ENCODE data around the gene NKD2.
"Not testable (repeated sequence)": the region's sequence is repeated elsewhere in the genome, so short reads cannot be mapped to it uniquely, and the experiment has no call there.

The NKD2 gene, protein sequence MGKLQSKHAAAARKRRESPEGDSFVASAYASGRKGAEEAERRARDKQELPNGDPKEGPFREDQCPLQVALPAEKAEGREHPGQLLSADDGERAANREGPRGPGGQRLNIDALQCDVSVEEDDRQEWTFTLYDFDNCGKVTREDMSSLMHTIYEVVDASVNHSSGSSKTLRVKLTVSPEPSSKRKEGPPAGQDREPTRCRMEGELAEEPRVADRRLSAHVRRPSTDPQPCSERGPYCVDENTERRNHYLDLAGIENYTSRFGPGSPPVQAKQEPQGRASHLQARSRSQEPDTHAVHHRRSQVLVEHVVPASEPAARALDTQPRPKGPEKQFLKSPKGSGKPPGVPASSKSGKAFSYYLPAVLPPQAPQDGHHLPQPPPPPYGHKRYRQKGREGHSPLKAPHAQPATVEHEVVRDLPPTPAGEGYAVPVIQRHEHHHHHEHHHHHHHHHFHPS

DNA sequence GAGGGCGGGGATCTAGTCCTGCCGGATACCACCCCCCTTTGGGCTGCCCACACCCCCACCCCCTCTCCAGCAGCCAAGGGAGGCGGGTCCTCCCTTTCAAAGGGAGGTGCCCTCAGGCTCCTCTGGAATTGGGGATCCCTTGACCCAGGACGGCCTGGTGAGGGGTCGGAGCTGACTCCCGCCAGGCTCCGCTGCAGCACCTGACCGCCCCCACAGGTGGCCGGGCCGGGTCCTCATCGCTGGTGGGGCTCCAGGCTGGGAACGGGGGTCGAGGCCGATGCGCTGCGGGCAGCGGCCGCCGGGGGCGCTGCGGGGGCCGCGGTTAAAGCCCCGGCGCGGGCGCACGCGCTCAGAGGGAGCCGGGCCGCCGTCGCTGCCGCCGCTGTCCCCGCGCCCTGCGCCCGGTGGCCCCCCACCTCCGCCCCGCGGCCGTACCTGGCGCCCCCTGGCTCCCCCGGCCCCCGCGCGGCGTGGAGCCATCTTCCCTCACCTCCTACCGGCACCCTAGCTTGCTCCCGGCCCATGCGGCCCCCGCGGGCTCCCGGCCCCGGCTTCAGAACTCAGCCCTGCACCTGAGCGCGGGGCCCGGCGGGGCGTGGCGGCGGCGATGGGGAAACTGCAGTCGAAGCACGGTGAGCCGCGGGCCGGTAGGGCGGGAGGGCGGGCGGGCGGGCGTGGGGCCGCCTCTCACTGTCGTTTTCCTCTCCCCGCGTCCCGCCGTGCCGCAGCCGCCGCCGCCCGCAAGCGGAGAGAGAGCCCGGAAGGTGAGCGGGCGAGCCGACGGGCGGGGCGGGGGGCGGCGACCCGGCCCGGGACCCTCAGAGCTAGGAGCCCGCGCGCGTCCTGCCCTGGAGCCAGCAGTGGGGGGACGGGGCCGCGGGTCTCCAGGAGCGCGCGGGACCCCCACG is at the start of gene NKD2:
Gene NKD2, plus strand, starts transcription at position 352 of the 908 bp plus-strand sequence. Its CDS starts 256 bp downstream, at position 608.
- peak in 1 of 2 experiments; percentile 14 for DNase-seq

DNA sequence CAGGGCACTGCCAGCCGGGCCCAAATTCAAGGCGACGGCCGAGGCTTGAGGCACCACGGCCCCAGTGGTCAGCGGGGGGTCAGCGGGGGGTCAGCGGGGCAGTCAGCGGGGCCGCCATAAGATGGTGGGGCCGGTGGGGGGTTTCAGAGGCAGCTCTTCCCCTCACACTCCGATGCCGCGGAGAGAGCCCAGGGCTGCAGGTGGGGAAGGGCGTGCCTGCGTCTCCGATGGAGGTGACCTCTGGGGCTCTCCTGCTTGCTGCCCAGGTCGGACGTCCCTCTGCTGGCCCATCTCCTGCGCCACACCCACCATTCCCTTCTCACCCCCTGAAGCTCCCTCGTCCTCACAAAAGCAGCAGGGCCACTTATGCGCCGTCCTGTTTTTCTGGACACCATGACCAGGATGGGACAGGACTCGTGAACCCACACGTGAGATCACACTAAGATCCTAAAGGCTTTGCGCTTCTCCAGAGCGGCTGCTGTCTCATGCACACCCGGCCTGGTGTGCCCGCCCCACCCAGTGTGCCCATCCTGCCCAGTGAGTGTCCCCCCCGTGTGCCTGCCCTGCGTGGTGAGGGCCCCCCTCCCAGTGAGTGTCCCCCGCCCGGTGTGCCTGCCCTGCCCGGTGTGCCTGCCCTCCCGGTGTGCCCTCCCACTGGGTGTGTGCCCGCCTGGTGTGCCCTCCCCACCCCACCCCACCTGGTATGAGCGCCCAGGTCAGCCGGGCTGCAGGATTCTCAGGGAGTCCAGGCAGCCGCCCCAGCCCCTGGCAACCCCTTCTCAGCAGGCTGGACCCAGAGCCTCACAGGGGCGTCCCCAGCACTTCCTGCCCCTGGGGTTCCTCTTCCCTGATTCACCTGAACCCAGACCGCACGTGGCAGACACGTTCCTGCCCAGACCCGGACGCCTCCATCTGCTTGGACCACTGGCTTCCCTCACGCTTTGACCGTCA is 48.7 kb upstream of the NKD2 start:
- no peak for DNase-seq

DNA sequence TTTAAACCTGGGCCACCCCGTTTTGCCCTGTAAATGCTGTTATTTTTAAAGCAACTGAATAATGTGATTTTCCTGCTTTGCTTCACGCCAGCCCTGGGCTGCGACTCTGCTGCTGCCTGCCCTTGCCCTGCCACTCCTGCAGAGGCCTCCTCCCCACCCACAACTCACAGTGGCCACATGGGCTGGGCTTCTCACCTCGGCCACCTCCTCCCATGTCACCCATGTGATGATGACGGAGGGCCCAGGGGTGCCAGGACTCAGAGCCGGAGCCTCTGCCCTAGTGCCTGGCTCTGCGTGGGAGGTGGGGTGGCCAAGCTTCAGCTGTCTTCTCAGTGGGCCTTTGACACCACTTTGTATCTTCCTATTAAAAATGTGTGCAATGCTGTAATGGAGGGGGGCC is 48.1 kb upstream of the NKD2 start:
- no peak for DNase-seq

DNA sequence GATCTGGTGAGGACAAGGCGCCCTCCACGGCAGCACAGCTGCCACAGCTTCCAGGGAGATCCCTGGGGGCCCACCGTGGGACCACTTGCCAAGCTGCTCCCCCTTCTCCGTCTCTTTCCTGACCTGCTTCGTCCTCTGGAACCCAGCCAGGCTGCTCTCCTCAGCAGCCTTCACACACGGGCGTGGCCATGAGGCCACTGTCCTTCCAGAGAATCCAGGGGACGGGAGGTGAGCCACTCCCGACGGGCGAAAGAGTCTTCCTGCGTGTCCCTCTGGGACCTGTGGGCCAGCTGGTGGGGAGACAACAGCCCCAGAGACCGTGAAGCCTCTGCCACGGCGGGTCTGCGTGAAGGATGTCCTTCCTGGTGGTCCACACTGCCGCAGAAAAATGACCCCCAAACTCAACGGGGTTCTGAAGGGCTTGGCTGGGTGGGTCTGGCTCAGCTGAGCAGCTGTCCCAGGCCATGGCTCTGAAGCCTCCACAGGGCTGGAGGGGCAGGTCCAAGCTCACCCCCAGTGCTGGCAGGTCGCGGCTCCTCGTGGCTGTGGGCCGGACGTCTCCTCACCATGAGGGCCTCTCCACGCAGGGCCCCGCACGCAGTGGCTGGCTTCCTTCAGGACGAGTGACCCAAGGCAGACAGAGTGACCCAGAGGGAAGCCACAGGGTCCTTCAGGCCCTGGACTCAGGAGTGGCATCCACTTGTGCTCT is 47.4 kb upstream of the NKD2 start:
- DNase-seq: no peak

DNA sequence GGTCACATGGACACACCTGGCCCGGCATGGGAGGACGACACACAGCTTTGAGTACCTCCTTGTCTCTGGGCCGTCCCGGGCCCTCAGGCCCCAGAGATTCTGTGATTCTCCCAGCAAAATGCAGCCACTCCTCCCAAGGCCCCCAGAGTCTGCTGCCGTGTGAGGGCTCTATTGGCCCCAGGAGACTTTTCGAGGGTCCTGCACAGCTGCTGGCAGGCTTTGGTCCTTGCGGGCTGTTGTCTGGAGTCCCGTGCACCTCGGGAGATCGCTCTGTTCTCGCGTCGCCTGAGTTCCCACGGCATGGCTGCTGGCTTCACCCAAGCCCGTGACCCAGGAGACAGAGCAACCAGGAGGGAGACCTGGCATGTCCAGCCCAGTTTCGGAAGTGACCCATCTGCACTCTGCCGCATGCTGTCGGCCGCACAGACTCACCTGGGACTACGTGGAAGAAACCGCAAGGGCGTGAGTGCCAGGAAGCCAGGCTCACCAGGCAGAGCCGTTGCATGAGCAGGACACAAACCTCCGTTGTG is 46.8 kb upstream of the NKD2 start:
- no peak for DNase-seq

DNA sequence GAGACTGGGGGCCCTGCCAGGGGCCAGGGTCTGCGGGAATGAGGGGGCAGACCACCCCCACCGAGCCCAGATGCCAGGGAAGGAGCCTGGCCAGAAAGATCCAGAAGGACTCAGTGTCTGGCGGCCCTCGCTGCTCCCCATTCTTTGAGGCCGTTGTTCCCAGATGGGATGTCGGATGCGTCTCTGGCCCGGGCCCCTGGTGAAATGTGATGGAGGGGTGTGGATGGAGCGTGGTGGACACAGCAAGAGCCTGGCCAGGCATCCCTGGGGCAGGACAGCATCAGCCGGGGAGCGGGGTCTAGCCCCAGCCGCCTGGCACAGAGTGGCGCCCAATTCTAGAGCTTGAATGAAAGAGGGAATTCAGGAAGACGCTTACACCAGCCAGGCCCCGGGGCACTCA is 46.2 kb upstream of the NKD2 start:
- DNase-seq: no peak

DNA sequence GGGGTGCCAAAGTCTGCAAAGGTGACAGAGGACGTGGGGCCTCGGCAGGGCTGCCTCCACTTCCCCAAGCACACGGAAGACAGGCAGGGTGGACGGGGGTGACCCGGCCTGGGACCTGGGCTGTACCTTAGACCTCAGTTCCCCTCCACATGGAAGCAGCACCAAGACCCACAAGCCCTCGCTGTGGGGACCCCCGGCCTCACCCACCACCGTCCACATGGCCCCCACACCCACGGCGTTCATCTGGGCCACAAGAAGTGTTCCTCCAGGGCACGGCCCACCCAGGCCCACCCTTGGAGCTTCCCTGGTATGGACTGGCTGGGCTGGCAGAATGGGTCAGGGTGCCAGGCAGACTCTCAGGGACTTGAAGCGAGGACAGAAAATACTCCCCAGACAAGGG is 45.8 kb upstream of the NKD2 start:
- no peak for DNase-seq

DNA sequence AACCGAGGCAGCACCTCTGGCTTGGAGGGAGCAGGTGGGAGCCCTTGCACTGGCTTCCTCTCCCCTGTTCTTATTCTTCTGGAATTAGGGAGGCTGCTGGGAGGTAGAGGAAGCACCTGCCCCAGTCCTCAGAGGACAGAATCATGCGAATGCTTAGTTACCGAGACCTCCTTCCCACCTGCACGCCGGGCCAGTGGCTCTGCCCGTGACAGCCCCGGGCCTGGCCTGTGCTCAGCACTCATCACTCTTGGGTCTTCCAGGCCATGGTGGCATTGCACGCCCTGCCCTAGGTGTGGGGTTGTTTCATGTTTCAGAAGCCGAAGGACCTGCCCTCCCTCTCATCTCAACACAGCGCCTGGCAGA is 45.3 kb upstream of the NKD2 start:
- DNase-seq: peak in 1 of 2 experiments; percentile 27

DNA sequence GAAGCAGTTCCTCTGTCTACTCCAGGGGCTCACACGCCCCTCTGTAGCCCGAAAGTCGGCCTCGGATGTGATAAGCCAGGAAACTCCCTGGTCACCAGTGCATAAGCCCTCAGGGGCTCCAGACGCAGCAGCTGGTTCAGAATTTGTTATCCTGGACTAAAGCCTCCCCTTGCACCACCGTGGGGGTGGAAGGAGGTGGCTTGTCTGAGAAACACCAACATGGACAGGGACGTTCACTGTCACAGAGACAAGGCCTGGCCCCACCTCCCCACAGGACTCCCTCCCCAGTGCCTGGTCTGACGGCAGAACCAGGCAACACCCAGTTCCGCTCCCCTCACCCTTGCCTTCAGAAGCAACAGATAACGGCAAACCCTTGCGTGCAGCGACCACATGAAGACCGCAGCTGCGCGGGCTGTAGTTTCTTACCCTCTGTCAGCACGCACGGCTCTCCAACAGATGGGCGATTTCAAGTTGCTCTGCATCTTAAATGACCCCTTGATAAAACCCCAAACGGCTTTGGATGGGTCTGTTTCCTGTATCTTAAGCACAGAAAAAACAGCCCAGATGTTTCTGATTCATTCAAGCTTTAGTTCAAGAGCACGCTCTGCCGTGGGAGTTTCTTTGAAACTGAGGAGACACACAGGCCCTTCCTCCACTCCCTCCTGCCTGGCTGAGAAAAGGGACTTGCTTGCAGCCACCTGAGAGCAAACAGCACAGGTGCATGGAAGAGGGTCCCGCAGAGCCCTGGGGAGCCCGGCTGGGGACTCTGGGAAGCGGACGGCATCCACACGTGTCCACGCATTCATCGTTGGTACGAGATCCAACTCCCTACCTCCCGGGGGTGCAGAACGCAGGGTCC is 44.7 kb upstream of the NKD2 start:
- peak; percentile 80 to 88 for DNase-seq

DNA sequence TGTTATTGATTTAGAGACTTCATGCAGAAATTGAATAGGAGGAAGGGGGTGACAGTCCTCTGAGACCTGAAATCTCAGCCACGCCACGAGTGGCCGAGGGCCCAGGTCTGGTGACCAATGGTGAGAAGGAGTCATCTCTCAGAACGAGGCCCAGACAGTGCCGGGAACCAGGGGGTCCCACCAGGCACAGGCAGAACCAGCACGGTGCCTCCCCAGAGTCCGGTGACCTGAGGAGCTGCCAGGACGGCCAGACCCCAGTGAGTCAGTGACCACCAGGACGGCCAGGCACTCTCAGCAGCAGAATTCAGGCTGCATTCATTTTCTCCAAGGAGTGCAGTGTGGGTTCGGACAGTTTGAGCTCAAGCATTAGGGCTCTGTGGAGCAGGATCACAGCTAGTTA is 43.8 kb upstream of the NKD2 start:
- DNase-seq: no peak

DNA sequence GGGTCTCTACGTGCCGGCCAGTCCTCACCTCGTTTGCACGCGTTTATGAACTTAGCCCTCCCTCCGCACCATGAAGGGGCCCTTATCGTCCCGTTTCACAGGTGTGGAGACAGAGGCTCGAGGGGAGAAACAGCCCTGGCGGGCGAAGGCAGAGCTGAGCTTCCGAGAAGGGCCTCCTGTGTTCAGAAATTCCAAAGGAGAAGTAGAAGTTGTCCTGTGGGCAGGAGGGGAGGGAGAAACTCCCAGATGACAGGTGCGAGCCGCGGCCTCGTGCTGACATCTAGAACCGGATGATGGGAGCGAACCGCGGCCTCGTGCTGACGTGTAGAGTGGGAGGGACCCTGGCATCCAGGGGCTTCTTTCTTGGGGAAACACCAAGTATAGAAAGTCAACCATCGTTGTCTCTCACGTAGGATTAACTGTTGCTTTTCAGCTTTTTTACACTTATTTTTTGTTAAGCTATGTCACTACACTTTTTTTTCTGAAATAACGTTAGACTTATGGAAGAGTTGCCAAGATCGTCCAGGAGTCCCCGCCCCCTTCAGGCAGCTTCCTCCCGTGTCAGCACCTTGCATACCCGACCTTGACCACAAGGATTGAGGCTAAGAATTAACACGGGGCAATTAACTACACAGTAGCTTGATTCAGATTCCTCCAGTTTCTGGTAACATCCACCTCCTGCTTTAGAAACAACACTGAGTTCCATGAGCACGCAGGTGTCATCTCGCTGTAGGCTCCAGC is 42.8 kb upstream of the NKD2 start:
- DNase-seq: no peak

DNA sequence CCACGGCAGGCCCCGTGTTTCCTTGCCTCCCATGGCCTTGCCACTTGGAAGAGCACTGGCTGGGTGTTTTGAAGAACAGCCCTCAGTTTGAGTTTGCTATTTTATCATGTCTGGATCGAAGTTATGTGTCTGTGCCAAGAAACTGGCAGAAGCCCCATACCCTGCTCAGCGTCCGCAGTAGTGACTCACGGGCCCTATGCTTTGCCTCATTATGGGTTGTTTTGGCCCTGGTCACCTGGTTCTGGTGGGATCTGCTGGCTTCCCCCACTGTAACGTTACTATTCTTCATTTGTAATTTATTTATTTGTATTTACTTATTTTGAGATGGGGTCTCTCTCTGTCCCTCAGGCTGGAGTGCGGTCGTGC is 42.3 kb upstream of the NKD2 start:
- no peak for DNase-seq

DNA sequence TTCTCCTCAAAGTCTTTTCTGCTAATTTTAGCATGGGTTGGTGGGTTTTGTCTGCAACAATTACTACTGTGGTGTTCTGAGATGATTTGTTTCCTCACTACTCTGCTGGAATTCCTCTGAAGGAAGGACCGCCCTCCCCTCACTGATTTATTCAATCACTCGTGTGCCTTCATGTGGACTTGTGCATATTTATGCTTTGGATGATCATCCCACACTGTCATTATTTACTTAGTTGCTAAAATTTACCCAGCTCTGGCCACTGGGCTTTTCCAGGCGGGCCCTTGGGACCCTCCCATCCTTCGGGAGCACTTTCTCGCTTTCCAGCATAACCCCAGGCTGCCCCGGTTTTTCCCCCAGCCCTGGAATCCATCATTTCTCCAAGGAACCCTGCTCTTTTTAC is 41.7 kb upstream of the NKD2 start:
- no peak for DNase-seq

DNA sequence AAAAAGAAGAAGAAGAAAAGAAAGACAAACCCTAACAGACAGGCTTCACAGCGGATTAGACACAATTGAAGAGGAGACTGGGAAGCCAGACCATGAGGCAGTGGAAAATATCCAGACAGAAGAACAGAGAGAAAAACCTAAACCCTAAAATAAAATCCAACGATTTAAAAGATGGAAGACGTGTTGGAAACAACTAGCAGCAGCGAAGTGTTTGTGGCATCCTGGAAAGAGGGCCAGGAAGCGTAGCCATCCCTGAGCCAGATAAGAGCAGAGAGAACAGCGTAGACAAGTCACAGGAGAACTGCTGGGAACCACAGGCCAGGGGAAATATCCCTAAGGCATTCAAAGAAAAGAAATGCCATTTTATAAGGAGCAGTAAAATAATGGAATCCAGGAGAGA is 39.7 kb upstream of the NKD2 start:
- DNase-seq: no peak

DNA sequence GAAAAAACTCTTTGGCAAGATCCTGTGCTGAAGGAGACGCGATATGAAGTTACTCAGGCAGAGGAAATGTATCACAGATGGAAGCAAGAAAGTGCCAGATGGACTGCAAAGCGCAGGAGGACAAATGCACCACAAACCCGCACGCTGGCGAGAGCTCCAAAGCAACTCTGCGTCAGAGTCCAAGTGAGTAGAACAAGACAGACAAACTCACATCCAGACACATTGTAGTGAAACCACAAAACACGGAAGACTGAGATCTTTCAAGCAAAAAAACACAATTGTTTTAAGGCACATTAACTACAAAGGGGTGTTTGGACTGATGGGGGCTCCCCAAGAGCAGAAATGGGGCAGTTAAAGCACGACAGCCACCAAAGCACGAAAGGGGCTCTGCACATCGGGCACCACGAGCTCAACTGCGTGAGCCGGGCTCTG is 39.2 kb upstream of the NKD2 start:
- DNase-seq: no peak

DNA sequence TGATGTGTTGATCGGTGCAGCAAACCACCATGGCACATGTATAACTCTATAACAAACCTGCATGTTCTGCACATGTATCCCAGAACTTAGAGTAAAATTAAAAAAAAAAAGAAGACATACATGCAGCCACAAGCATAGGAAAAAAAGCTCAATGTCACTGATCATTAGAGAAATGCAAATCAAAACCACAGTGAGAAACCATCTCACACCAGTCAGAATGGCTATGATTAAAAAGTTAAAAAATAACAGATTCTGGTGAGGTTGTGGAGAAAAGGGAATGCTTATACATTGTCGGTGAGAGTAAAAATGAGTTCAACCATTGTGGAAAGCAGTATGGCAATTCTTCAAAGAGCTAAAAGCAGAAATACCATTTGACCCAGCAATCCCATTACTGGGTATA is 36.0 kb upstream of the NKD2 start:
- not testable (repeated sequence) for DNase-seq

DNA sequence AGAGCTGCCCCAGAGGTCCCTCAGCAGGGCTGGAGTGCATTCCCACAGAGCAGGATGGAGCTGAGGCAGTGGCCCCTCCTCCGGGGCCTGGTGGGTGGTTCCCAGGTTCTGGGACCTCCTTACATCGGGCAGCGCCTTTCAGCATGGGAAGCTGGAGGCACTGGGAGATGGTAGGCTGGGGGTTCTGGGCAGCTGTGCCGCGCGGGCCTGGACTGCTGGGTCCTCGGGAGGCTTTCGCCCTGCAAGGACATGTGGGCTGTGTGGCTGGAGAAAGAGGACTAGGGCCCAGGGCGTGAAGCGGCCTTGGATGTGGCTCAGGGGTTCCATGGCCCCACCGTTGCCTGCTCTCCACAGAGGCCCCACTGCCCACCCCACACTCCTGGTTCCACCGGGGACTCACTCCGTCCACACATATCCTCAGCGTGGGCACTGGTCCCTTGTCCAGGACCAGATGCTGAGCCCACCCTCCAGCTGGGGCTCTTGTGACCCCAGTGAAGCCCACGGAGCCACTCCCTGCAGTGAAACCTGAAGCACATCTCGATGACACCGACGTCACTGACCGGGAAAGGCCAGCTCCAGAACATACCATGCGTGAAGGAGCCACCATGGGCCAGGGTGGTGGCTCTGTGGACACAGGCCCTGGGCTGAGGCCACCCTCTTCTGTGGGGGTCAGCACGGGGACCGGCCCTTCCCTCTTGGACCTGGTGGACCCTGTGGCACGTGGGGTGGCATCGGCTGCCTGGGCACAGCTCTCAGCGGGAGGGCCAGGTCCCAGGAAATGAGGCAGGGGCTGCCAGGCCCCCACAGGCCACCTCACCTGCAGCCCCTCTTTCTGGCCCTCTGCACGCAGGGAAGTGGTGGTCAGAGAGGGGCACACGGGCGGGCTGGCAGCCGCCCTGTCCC is 31.5 kb upstream of the NKD2 start:
- no peak for DNase-seq

DNA sequence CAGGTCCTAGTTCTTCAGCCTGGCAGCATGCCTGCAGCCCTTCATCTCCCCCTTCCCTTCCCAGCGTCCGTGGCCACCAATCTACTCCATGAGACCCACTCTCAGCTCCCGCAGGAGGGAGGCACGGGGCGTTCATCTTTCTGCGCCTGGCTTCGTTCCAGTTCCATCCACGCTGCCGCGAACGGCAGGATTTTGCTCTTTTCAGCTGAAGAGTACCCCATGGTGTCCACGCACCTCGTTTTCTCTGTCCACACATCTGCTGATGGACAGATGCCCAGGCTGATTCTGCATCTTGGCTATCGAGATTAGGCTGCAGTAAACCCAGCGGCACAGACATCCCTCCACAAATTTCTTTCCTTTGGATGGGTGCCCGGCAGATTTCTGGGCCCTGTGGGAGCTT is 30.5 kb upstream of the NKD2 start:
- DNase-seq: no peak

DNA sequence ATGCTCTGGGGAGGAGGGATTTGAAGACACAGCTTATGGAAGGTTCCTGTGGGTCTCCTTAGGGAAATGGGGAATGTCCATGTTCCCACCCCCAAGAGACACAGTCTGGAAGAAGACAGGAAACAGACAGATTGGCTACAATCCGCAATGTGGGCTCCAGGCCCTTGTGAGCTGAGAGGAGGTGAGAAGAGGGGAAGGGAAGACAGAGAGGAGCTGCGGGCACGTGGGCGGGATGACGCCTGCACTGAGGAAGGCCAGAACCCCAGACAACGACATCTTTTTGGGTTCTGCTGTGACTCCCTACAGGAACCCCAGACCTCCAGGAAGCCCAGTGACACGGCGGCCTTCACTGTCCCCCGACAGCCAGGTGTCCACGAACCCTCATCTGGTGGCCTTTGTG is 29.9 kb upstream of the NKD2 start:
- DNase-seq: no peak
